HCT116 (cell line): Measurements from ENCODE around the gene LRFN2. TPM values are rescaled to one million over a fixed set of nuclear protein-coding genes. Genes with fewer than 3 reads are reported as not detected.

Source experiments
- ATAC-seq: fragments of 200-7000 bp; cut with Tn5 transposase; 2 replicates; pipeline ENCODE4 v1.9.1; 2020; ENCODE audit warnings: mild to moderate bottlenecking, moderate library complexity
- BruUV-seq: library from RNA; stranded (reverse); fragments of 400-500 nt; replicated peaks from 2 replicates; lab custom pipeline; 2021; lab: Mats Ljungman, UMichigan
- CTCF ChIA-PET: fragments of 300-600 bp; sonication (Branson Sonifier 250); formaldehyde crosslinking; loops from one replicate; lab custom pipeline; 2021; ENCODE audit warnings: antibody characterized with exemption; lab: Charles Lee
- POLR2A ChIA-PET: fragments of 300-600, 350-600 bp; sonication (Branson Sonifier 250); formaldehyde crosslinking; loops from one replicate; lab custom pipeline; 2021; ENCODE audit warnings: antibody characterized with exemption; lab: Charles Lee
- RAD21 ChIA-PET, 2 experiments: fragments of 300-600 bp; sonication (Branson Sonifier 250); formaldehyde crosslinking; loops; one replicate each; lab custom pipeline; 2023; ENCODE audit warnings: low total read pairs in 2 of 2; ENCODE audit not compliant: uncharacterized antibody in 2 of 2, unreplicated experiment in 2 of 2, low non-redundant PET in 1 of 2; lab: Charles Lee
- DNase-seq: peaks from one replicate; pipeline ENCODE4 v3.0.0-alpha.2; 2010; ENCODE audit warnings: low read depth, low spot score
- H2AFZ ChIP-seq: fragments of 200-600 bp; shearing (Covaris generic), sonication (generic); 2 replicates; pipeline ENCODE4 v1.6.1; 2017; ENCODE audit warnings: low read depth, mixed run types, mixed read lengths, antibody characterized with exemption, low read length; ENCODE audit not compliant: poor library complexity, severe bottlenecking
- H3K27ac ChIP-seq: 2 replicates; pipeline ENCODE4 v1.5.1; 2012; ENCODE audit warnings: low read depth, low read length
- H3K27me3 ChIP-seq: fragments of 200-600 bp; sonication (generic); 2 replicates; pipeline ENCODE4 v1.6.1; 2016; ENCODE audit warnings: mixed run types, low read length, mixed read lengths; ENCODE audit not compliant: insufficient read depth
- H3K36me3 ChIP-seq, 2 experiments: fragments of 200-500 bp in 1 of 2; fragments of 200-600 bp in 1 of 2; sonication (Bioruptor generic) in 1 of 2; sonication (generic) in 1 of 2; 2 replicates each; pipeline versions ENCODE4 v1.5.1 to v1.6.1; 2014 to 2016; ENCODE audit warnings: low read length in 2 of 2, inconsistent platforms in 1 of 2, mixed read lengths in 1 of 2, mixed run types in 1 of 2; ENCODE audit not compliant: insufficient read depth in 2 of 2, control insufficient read depth in 1 of 2
- H3K4me1 ChIP-seq, 2 experiments: fragments of 200-600 bp in 1 of 2; sonication (generic) in 1 of 2; 2 replicates each; pipeline versions ENCODE4 v1.5.1 to v1.6.1; 2012 to 2017; ENCODE audit warnings: low read length in 2 of 2, inconsistent platforms in 1 of 2, mild to moderate bottlenecking in 1 of 2, mixed read lengths in 1 of 2, mixed run types in 1 of 2, moderate library complexity in 1 of 2; ENCODE audit not compliant: insufficient read depth in 2 of 2, control insufficient read depth in 1 of 2
- H3K4me2 ChIP-seq: fragments of 200-600 bp; sonication (generic); 2 replicates; pipeline ENCODE4 v1.6.1; 2017; ENCODE audit warnings: mixed run types, low read length, mixed read lengths
- H3K4me3 ChIP-seq, 2 experiments: fragments of 200-600 bp in 1 of 2; sonication (generic) in 1 of 2; replicated peaks in 1 of 2; 2 replicates each; pipeline ENCODE4 v1.5.1; 2011 to 2016; ENCODE audit warnings: low read length in 2 of 2, control low read depth in 1 of 2, low read depth in 1 of 2, mild to moderate bottlenecking in 1 of 2, mixed read lengths in 1 of 2, mixed run types in 1 of 2
- H3K79me2 ChIP-seq: fragments of 200-600 bp; sonication (generic); 2 replicates; pipeline ENCODE4 v1.6.1; 2017; ENCODE audit warnings: mild to moderate bottlenecking, mixed run types, low read length, moderate library complexity, mixed read lengths; ENCODE audit not compliant: insufficient read depth
- H3K9ac ChIP-seq: fragments of 200-600 bp; sonication (generic); 2 replicates; pipeline ENCODE4 v1.6.1; 2016; ENCODE audit warnings: low read length, mixed read lengths
- H3K9me2 ChIP-seq: fragments of 200-600 bp; sonication (generic), shearing (Covaris generic); 2 replicates; pipeline ENCODE4 v1.6.1; 2017; ENCODE audit warnings: mixed run types, mild to moderate bottlenecking, moderate library complexity; ENCODE audit not compliant: insufficient read depth
- H3K9me3 ChIP-seq, 2 experiments: fragments of 200-500 bp in 1 of 2; fragments of 200-600 bp in 1 of 2; sonication (Bioruptor generic) in 1 of 2; sonication (generic) in 1 of 2; 2 replicates each; pipeline ENCODE4 v1.6.1; 2014 to 2017; ENCODE audit warnings: low read length in 2 of 2, mixed read lengths in 2 of 2, inconsistent platforms in 1 of 2, low read depth in 1 of 2, mild to moderate bottlenecking in 1 of 2, mixed run types in 1 of 2, moderate library complexity in 1 of 2; ENCODE audit not compliant: control insufficient read depth in 1 of 2, insufficient read depth in 1 of 2
- H4K20me1 ChIP-seq: fragments of 200-600 bp; sonication (generic), shearing (Covaris generic); 2 replicates; pipeline ENCODE4 v1.6.1; 2017; ENCODE audit warnings: mixed run types, mild to moderate bottlenecking, moderate library complexity; ENCODE audit not compliant: insufficient read depth
- ATF3 ChIP-seq: IDR thresholded peaks from 2 replicates; pipeline ENCODE4 v1.6.1; 2012
- CBX3 ChIP-seq: IDR thresholded peaks from 2 replicates; pipeline ENCODE4 v1.6.1; 2012; ENCODE audit warnings: low read depth
- CEBPB ChIP-seq: IDR thresholded peaks from 2 replicates; pipeline ENCODE4 v1.6.1; 2012; ENCODE audit warnings: low read depth
- CTCF ChIP-seq, 3 experiments: fragments of 200-600 bp in 1 of 3; sonication (generic) in 1 of 3; IDR thresholded peaks in 2 of 3; conservative IDR thresholded peaks in 1 of 3; 2 replicates each; pipeline ENCODE4 v1.5.1; 2012 to 2017; ENCODE audit warnings: low read depth in 2 of 3, low read length in 2 of 3, antibody characterized with exemption in 1 of 3, borderline replicate concordance in 1 of 3, control low read depth in 1 of 3, mild to moderate bottlenecking in 1 of 3, mixed read lengths in 1 of 3, mixed run types in 1 of 3, moderate library complexity in 1 of 3; ENCODE audit not compliant: insufficient read depth in 1 of 3
- EGR1 ChIP-seq: IDR thresholded peaks from 2 replicates; pipeline ENCODE4 v1.6.1; 2012; ENCODE audit warnings: low read depth
- EZH2 ChIP-seq: fragments of 200-600 bp; sonication (generic); IDR thresholded peaks from 2 replicates; pipeline ENCODE4 v1.6.1; 2017; ENCODE audit warnings: antibody characterized with exemption, mixed run types
- FOSL1 ChIP-seq: IDR thresholded peaks from 2 replicates; pipeline ENCODE4 v1.6.1; 2012; ENCODE audit warnings: low read depth
- JUND ChIP-seq: IDR thresholded peaks from 2 replicates; pipeline ENCODE4 v1.6.1; 2012
- MAX ChIP-seq: IDR thresholded peaks from 2 replicates; pipeline ENCODE4 v1.6.1; 2012
- POLR2A ChIP-seq: IDR thresholded peaks from 2 replicates; pipeline ENCODE4 v1.7.0; 2011; ENCODE audit warnings: borderline replicate concordance; ENCODE audit not compliant: insufficient read depth, insufficient read length; ENCODE audit errors: extremely low read depth
- POLR2AphosphoS5 ChIP-seq: IDR thresholded peaks from 2 replicates; pipeline ENCODE4 v1.6.1; 2011; ENCODE audit warnings: mild to moderate bottlenecking, low read depth, low read length, moderate library complexity
- RAD21 ChIP-seq: IDR thresholded peaks from 2 replicates; pipeline ENCODE4 v1.6.1; 2012; ENCODE audit warnings: low read depth, mild to moderate bottlenecking
- REST ChIP-seq: IDR thresholded peaks from 2 replicates; pipeline ENCODE4 v1.6.1; 2012; ENCODE audit warnings: low read depth
- SIN3A ChIP-seq: IDR thresholded peaks from 2 replicates; pipeline ENCODE4 v1.6.1; 2012; ENCODE audit warnings: low read depth
- SP1 ChIP-seq: IDR thresholded peaks from 2 replicates; pipeline ENCODE4 v1.6.1; 2012; ENCODE audit warnings: low read depth
- YY1 ChIP-seq: IDR thresholded peaks from 2 replicates; pipeline ENCODE4 v1.6.1; 2011; ENCODE audit warnings: low read length, low read depth, moderate library complexity, mild to moderate bottlenecking; ENCODE audit not compliant: insufficient replicate concordance; ENCODE audit errors: extremely low read depth
- ZFX ChIP-seq: fragments of 450-650 bp; IDR thresholded peaks from 2 replicates; pipeline ENCODE4 v1.6.1; 2017
- ZNF274 ChIP-seq: fragments of 200-500 bp; sonication (Bioruptor generic); IDR thresholded peaks from 2 replicates; pipeline ENCODE4 v1.6.1; 2014; ENCODE audit warnings: mild to moderate bottlenecking, low read depth, low read length, inconsistent platforms
- intact Hi-C: fragments of 100-400 bp; cut with micrococcal nuclease; formaldehyde crosslinking; loops from 2 replicates; pipeline ENCODE4 v1.10.0; 2022
- total RNA-seq: library from RNA; stranded (reverse); gene quantifications from one replicate; pipeline ENCODE4 v1.2.1, GENCODE V29; 2021; ENCODE audit not compliant: unreplicated experiment
- TF ChIP-seq, protein P1 (sequence below): IDR thresholded peaks from 2 replicates; pipeline ENCODE4 v1.6.1; 2011; ENCODE audit warnings: mild to moderate bottlenecking, low read length, moderate library complexity; ENCODE audit not compliant: insufficient replicate concordance; ENCODE audit errors: extremely low read depth

The LRFN2 gene
- total RNA-seq, 1 experiment from 2014 or later, result not detected

GRCh38 chr6:40441150-40441549 lies 146.0 kb downstream of the LRFN2 start:
- H3K27me3 ChIP-seq, result no peaks in the 10 kb centered on the region
- no TSS peak for BruUV-seq
- H3K79me2 ChIP-seq, result no peaks in the 10 kb centered on the region
- intact Hi-C loops, result no loop called here
- H3K9ac ChIP-seq, result no peak overlapping the region
- RAD21 ChIA-PET, result no interaction called here
- no peak for TF ChIP-seq JUND
- TF ChIP-seq EGR1, result no peak
- no peak for TF ChIP-seq ZFX
- no peak for TF ChIP-seq YY1
- no peak for TF ChIP-seq POLR2A
- no peak for TF ChIP-seq SIN3A
- TF ChIP-seq FOSL1, result no peak
- no peak for TF ChIP-seq SP1
- no peak for TF ChIP-seq ZNF274
- TF ChIP-seq EZH2, result no peak
- TF ChIP-seq MAX, result no peak
- TF ChIP-seq POLR2AphosphoS5, result no peak
- TF ChIP-seq REST, result no peak
- no peak for TF ChIP-seq RAD21
- TF ChIP-seq, protein P1, sequence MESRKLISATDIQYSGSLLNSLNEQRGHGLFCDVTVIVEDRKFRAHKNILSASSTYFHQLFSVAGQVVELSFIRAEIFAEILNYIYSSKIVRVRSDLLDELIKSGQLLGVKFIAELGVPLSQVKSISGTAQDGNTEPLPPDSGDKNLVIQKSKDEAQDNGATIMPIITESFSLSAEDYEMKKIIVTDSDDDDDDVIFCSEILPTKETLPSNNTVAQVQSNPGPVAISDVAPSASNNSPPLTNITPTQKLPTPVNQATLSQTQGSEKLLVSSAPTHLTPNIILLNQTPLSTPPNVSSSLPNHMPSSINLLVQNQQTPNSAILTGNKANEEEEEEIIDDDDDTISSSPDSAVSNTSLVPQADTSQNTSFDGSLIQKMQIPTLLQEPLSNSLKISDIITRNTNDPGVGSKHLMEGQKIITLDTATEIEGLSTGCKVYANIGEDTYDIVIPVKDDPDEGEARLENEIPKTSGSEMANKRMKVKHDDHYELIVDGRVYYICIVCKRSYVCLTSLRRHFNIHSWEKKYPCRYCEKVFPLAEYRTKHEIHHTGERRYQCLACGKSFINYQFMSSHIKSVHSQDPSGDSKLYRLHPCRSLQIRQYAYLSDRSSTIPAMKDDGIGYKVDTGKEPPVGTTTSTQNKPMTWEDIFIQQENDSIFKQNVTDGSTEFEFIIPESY, result no peak
- TF ChIP-seq CBX3, result no peak
- no peak for TF ChIP-seq CTCF (IDR thresholded peaks at IDR 0.05 in 2 of 3, conservative IDR thresholded peaks at IDR 0.05 in 1 of 3; ENCODE audit: borderline replicate concordance in 1 of 3, insufficient read depth in 1 of 3, low read depth in 2 of 3, low read length in 2 of 3)
- TF ChIP-seq CEBPB, result no peak
- TF ChIP-seq ATF3, result no peak
- H3K36me3 ChIP-seq, result no peaks in the 10 kb centered on the region
- no peaks in the 10 kb centered on the region for H3K4me1 ChIP-seq
- CTCF ChIA-PET, result no interaction called here
- no peaks in the 10 kb centered on the region for H3K9me3 ChIP-seq
- no peak overlapping the region for H3K4me2 ChIP-seq
- ATAC-seq, result no peak
- H3K27ac ChIP-seq, result no peak overlapping the region
- DNase-seq, result no peak
- no peaks in the 10 kb centered on the region for H4K20me1 ChIP-seq
- no peak overlapping the region for H2AFZ ChIP-seq
- POLR2A ChIA-PET, result no interaction called here
- no peaks in the 10 kb centered on the region for H3K9me2 ChIP-seq
- no peak overlapping the region for H3K4me3 ChIP-seq
